Measurements from ENCODE around the gene TBCD.

The TBCD gene

DNA sequence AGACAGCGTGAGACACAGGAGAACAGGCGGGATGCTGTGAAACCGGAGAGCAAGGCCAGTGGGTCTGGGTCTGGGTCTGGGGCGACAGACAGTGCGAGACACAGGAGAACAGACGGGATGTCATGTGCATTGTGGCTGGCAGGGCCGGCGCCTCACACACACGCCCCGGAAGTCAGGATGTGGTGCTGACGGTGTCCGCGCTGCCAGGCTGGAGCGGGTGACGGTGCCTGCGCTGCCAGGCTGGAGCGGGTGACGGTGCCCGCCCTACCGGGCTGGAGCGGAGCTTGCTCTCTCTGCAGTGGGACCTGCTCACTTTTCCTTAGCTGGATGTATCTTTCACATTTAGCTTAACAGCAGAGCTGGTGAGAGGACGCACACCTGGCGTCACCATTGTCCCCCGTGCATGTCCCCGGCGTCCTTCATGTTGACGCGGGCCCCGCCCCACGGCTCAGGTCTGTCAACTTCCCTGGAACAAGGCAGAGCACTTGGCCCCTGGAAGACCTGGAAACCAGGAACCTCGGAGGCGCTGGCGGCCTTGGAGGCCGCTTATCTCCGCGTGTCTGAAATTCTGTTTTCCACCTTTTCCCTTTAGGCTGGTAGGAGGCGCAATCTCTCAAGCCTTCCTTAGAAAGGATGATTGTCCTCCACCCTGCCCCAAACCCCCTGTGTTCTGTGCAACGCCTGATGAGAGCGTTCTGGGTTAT lies 131.0 kb downstream of the TBCD start:
- Histone ChIP-seq H2AK5ac (ENCODE audit: low read depth, low read length) (no peak overlapping the region), H2BK12ac (ENCODE audit: low read length) (peak overlapping the region; percentile 7), H4K8ac (ENCODE audit: low read depth, low read length) (no peak overlapping the region), H3K4ac (ENCODE audit: low read length) (no peak overlapping the region), H4K91ac (ENCODE audit: low read depth, low read length, poor library complexity) (no peak overlapping the region), H3K36me3 (replicated peaks in 1 of 2; ENCODE audit: control insufficient read depth in 2 of 2, insufficient read depth in 2 of 2, low read length in 2 of 2) (peaks cover 7 to 37% of the 10 kb centered on the region in 2 donors), H3K27me3 (ENCODE audit: control insufficient read depth in 3 of 3, insufficient read depth in 3 of 3, low read depth in 1 of 3, low read length in 3 of 3) (no peaks in the 10 kb centered on the region), H3K18ac (ENCODE audit: low read length) (no peak overlapping the region), H3K9me3 (replicated peaks in 1 of 2; ENCODE audit: control insufficient read depth in 2 of 2, insufficient read depth in 1 of 2, low read depth in 1 of 2, low read length in 2 of 2) (peaks cover 2 to 4% of the 10 kb centered on the region in 2 donors), H3K79me1 (ENCODE audit: low read depth, low read length) (peaks cover 21% of the 10 kb centered on the region), H3K4me2 (ENCODE audit: insufficient read depth, low read length, poor library complexity, severe bottlenecking) (no peak overlapping the region), H3K9ac (ENCODE audit: low read depth, low read length, poor library complexity) (peak overlapping the region; percentile 64), H3K4me3 (ENCODE audit: low read length in 2 of 2) (no peak overlapping the region), H3K23ac (ENCODE audit: low read depth, low read length, poor library complexity) (no peak overlapping the region), H3K4me1 (ENCODE audit: control insufficient read depth in 2 of 2, insufficient read depth in 1 of 2, low read depth in 1 of 2, low read length in 2 of 2) (peaks cover 5 to 12% of the 10 kb centered on the region in 2 donors), H2BK15ac (ENCODE audit: low read length) (no peak overlapping the region), H2BK120ac (ENCODE audit: low read depth, low read length) (no peak overlapping the region), H2AFZ (ENCODE audit: low read length) (no peak overlapping the region), H2BK5ac (ENCODE audit: low read length) (peak overlapping the region; percentile 60), H3K27ac (replicated peaks; ENCODE audit: low read length) (no peak overlapping the region), H3K14ac (ENCODE audit: low read length) (peak overlapping the region; percentile 14)
- WGBS, 2 donors (ENCODE audit: extremely low coverage in 2 of 2, insufficient read length in 2 of 2, insufficient replicate concordance in 1 of 2) = no CpG with 5 or more reads among the region's 39 CpGs
- no peak for DNase-seq (ENCODE audit: low spot score)

GRCh38 chr17:82883419-82884031 lies 131.7 kb downstream of the TBCD start:
- H3K9me3 ChIP-seq (replicated peaks in 1 of 2; ENCODE audit: control insufficient read depth in 2 of 2, insufficient read depth in 1 of 2, low read depth in 1 of 2, low read length in 2 of 2) = peaks cover 2 to 4% of the 10 kb centered on the region in 2 donors
- peaks cover 21% of the 10 kb centered on the region for H3K79me1 ChIP-seq (ENCODE audit: low read depth, low read length)
- H2BK12ac ChIP-seq (ENCODE audit: low read length) = no peak overlapping the region
- no peak overlapping the region for H3K4ac ChIP-seq (ENCODE audit: low read length)
- H4K91ac ChIP-seq (ENCODE audit: low read depth, low read length, poor library complexity) = no peak overlapping the region
- no peak overlapping the region for H3K4me2 ChIP-seq (ENCODE audit: insufficient read depth, low read length, poor library complexity, severe bottlenecking)
- no peak overlapping the region for H3K18ac ChIP-seq (ENCODE audit: low read length)
- no peak overlapping the region for H3K9ac ChIP-seq (ENCODE audit: low read depth, low read length, poor library complexity)
- no peak overlapping the region for H2AK5ac ChIP-seq (ENCODE audit: low read depth, low read length)
- peaks cover 5 to 12% of the 10 kb centered on the region in 2 donors for H3K4me1 ChIP-seq (ENCODE audit: control insufficient read depth in 2 of 2, insufficient read depth in 1 of 2, low read depth in 1 of 2, low read length in 2 of 2)
- WGBS, 2 donors (ENCODE audit: extremely low coverage in 2 of 2, insufficient read length in 2 of 2, insufficient replicate concordance in 1 of 2) = no CpG with 5 or more reads among the region's 23 CpGs
- no peak overlapping the region for H2BK15ac ChIP-seq (ENCODE audit: low read length)
- H4K8ac ChIP-seq (ENCODE audit: low read depth, low read length) = no peak overlapping the region
- H3K27ac ChIP-seq (replicated peaks; ENCODE audit: low read length) = no peak overlapping the region
- no peak overlapping the region for H3K14ac ChIP-seq (ENCODE audit: low read length)
- peaks cover 7 to 30% of the 10 kb centered on the region in 2 donors for H3K36me3 ChIP-seq (replicated peaks in 1 of 2; ENCODE audit: control insufficient read depth in 2 of 2, insufficient read depth in 2 of 2, low read length in 2 of 2)
- no peak overlapping the region for H3K4me3 ChIP-seq (ENCODE audit: low read length in 2 of 2)
- H3K27me3 ChIP-seq (ENCODE audit: control insufficient read depth in 3 of 3, insufficient read depth in 3 of 3, low read depth in 1 of 3, low read length in 3 of 3) = no peaks in the 10 kb centered on the region
- no peak overlapping the region for H2BK120ac ChIP-seq (ENCODE audit: low read depth, low read length)
- H2BK5ac ChIP-seq (ENCODE audit: low read length) = no peak overlapping the region
- no peak overlapping the region for H2AFZ ChIP-seq (ENCODE audit: low read length)
- no peak overlapping the region for H3K23ac ChIP-seq (ENCODE audit: low read depth, low read length, poor library complexity)
- no peak for DNase-seq (ENCODE audit: low spot score)

- H2AFZ ChIP-seq (ENCODE audit: low read length) = no peak overlapping the region
- H4K8ac ChIP-seq (ENCODE audit: low read depth, low read length) = no peak overlapping the region
- no peak overlapping the region for H4K91ac ChIP-seq (ENCODE audit: low read depth, low read length, poor library complexity)
- no peak overlapping the region for H3K27ac ChIP-seq (replicated peaks; ENCODE audit: low read length)
- H2BK12ac ChIP-seq (ENCODE audit: low read length) = no peak overlapping the region
- peaks cover 20% of the 10 kb centered on the region for H3K79me1 ChIP-seq (ENCODE audit: low read depth, low read length)
- H2BK15ac ChIP-seq (ENCODE audit: low read length) = no peak overlapping the region
- H2AK5ac ChIP-seq (ENCODE audit: low read depth, low read length) = no peak overlapping the region
- DNase-seq (ENCODE audit: low spot score) = no peak
- H2BK5ac ChIP-seq (ENCODE audit: low read length) = peak overlapping the region; percentile 46
- H3K18ac ChIP-seq (ENCODE audit: low read length) = no peak overlapping the region
- peaks cover 0 to 2% of the 10 kb centered on the region in 2 donors for H3K9me3 ChIP-seq (replicated peaks in 1 of 2; ENCODE audit: control insufficient read depth in 2 of 2, insufficient read depth in 1 of 2, low read depth in 1 of 2, low read length in 2 of 2)
- H3K4me1 ChIP-seq (ENCODE audit: control insufficient read depth in 2 of 2, insufficient read depth in 1 of 2, low read depth in 1 of 2, low read length in 2 of 2) = peaks cover 5 to 12% of the 10 kb centered on the region in 2 donors
- peak overlapping the region; percentile 86 for H3K23ac ChIP-seq (ENCODE audit: low read depth, low read length, poor library complexity)
- H3K4me3 ChIP-seq (ENCODE audit: low read length in 2 of 2) = no peak overlapping the region
- H3K14ac ChIP-seq (ENCODE audit: low read length) = no peak overlapping the region
- H3K9ac ChIP-seq (ENCODE audit: low read depth, low read length, poor library complexity) = no peak overlapping the region
- no peak overlapping the region for H3K4ac ChIP-seq (ENCODE audit: low read length)
- no CpG with 5 or more reads among the region's 25 CpGs for WGBS, 2 donors (ENCODE audit: extremely low coverage in 2 of 2, insufficient read length in 2 of 2, insufficient replicate concordance in 1 of 2)
- peaks cover 3 to 30% of the 10 kb centered on the region in 2 donors for H3K36me3 ChIP-seq (replicated peaks in 1 of 2; ENCODE audit: control insufficient read depth in 2 of 2, insufficient read depth in 2 of 2, low read length in 2 of 2)
- H2BK120ac ChIP-seq (ENCODE audit: low read depth, low read length) = no peak overlapping the region
- H3K27me3 ChIP-seq (ENCODE audit: control insufficient read depth in 3 of 3, insufficient read depth in 3 of 3, low read depth in 1 of 3, low read length in 3 of 3) = no peaks in the 10 kb centered on the region
- H3K4me2 ChIP-seq (ENCODE audit: insufficient read depth, low read length, poor library complexity, severe bottlenecking) = no peak overlapping the region
These were observed 132.6 kb downstream of the TBCD start for GRCh38 chr17:82884341-82884969.

DNA sequence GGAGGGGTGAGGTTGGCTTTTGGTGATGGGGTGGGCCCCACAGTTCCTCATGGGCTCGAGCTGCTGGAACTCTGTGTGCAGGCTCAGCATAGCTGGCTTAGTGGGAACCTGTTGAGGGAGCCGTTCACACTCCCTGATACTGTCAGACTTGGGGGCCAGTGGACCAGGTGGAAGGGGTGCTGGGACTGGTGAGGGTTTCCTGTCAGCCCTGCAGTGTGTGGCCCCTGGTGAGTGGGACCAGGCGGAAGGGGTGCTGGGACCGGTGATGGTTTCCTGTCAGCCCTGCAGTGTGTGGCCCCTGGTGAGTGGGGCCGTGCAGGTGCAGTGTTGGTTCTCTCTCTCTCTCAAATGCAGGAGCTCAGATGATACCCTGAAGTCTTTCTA lies 133.1 kb downstream of the TBCD start:
- Histone ChIP-seq H3K14ac (ENCODE audit: low read length) (no peak overlapping the region), H2BK120ac (ENCODE audit: low read depth, low read length) (no peak overlapping the region), H3K9me3 (replicated peaks in 1 of 2; ENCODE audit: control insufficient read depth in 2 of 2, insufficient read depth in 1 of 2, low read depth in 1 of 2, low read length in 2 of 2) (peaks cover 0 to 2% of the 10 kb centered on the region in 2 donors), H3K9ac (ENCODE audit: low read depth, low read length, poor library complexity) (peak overlapping the region; percentile 16), H2BK12ac (ENCODE audit: low read length) (no peak overlapping the region), H2BK5ac (ENCODE audit: low read length) (peak overlapping the region; percentile 46), H3K4me3 (ENCODE audit: low read length in 2 of 2) (no peak overlapping the region), H2BK15ac (ENCODE audit: low read length) (no peak overlapping the region), H2AFZ (ENCODE audit: low read length) (no peak overlapping the region), H3K36me3 (replicated peaks in 1 of 2; ENCODE audit: control insufficient read depth in 2 of 2, insufficient read depth in 2 of 2, low read length in 2 of 2) (peaks cover 6 to 34% of the 10 kb centered on the region in 2 donors), H3K4me1 (ENCODE audit: control insufficient read depth in 2 of 2, insufficient read depth in 1 of 2, low read depth in 1 of 2, low read length in 2 of 2) (peaks cover 7 to 12% of the 10 kb centered on the region in 2 donors), H3K4me2 (ENCODE audit: insufficient read depth, low read length, poor library complexity, severe bottlenecking) (no peak overlapping the region), H3K27me3 (ENCODE audit: control insufficient read depth in 3 of 3, insufficient read depth in 3 of 3, low read depth in 1 of 3, low read length in 3 of 3) (no peaks in the 10 kb centered on the region), H3K18ac (ENCODE audit: low read length) (peak overlapping the region; percentile 49), H3K79me1 (ENCODE audit: low read depth, low read length) (peaks cover 22% of the 10 kb centered on the region), H3K27ac (replicated peaks; ENCODE audit: low read length) (no peak overlapping the region), H3K23ac (ENCODE audit: low read depth, low read length, poor library complexity) (no peak overlapping the region), H4K8ac (ENCODE audit: low read depth, low read length) (no peak overlapping the region), H3K4ac (ENCODE audit: low read length) (no peak overlapping the region), H2AK5ac (ENCODE audit: low read depth, low read length) (no peak overlapping the region), H4K91ac (ENCODE audit: low read depth, low read length, poor library complexity) (no peak overlapping the region)
- no peak for DNase-seq (ENCODE audit: low spot score)
- WGBS, 2 donors (ENCODE audit: extremely low coverage in 2 of 2, insufficient read length in 2 of 2, insufficient replicate concordance in 1 of 2) = no CpG with 5 or more reads among the region's 5 CpGs
